Lung (tissue), 12 donors: ENCODE data around the gene SLC24A1. TPM values are rescaled to one million over a fixed set of nuclear protein-coding genes. Genes with fewer than 3 reads are reported as not detected.

Experiments
- ATAC-seq: fragments of 200-7000 bp; cut with Tn5 transposase; one replicate; pipeline ENCODE4 v1.9.1; 2020; ENCODE audit warnings: moderate number of reproducible peaks; ENCODE audit not compliant: insufficient read depth, low FRiP score
- DNase-seq, 3 donors: peaks; one replicate each; pipeline ENCODE4 v3.0.0-alpha.2; 2013 to 2017
- H3K27ac ChIP-seq, 2 donors: one replicate each; pipeline ENCODE4 v1.5.1; 2013; ENCODE audit warnings: mild to moderate bottlenecking in 2 of 2, moderate library complexity in 2 of 2, control low read depth in 1 of 2, inconsistent platforms in 1 of 2, low read depth in 1 of 2, low read length in 1 of 2
- H3K27me3 ChIP-seq, 3 donors: one replicate each; pipeline ENCODE4 v1.5.1; 2013; ENCODE audit warnings: low read length in 2 of 3; ENCODE audit not compliant: control insufficient read depth in 3 of 3, insufficient read depth in 3 of 3
- H3K36me3 ChIP-seq, 4 donors: one replicate each; pipeline ENCODE4 v1.5.1; 2013; ENCODE audit warnings: low read length in 4 of 4, mild to moderate bottlenecking in 1 of 4, moderate library complexity in 1 of 4; ENCODE audit not compliant: control insufficient read depth in 4 of 4, insufficient read depth in 4 of 4
- H3K4me1 ChIP-seq, 5 donors: one replicate each; pipeline ENCODE4 v1.5.1; 2013; ENCODE audit warnings: low read length in 5 of 5, mild to moderate bottlenecking in 2 of 5, moderate library complexity in 1 of 5; ENCODE audit not compliant: control insufficient read depth in 5 of 5, insufficient read depth in 5 of 5
- H3K4me3 ChIP-seq: one replicate; pipeline ENCODE4 v1.5.1; 2013; ENCODE audit warnings: mild to moderate bottlenecking, control low read depth, moderate library complexity
- H3K9ac ChIP-seq, 2 donors: one replicate each; pipeline ENCODE4 v1.5.1; 2013; ENCODE audit warnings: low read length in 2 of 2, control low read depth in 1 of 2; ENCODE audit not compliant: insufficient read depth in 1 of 2
- H3K9me3 ChIP-seq, 4 donors: one replicate each; pipeline ENCODE4 v1.5.1; 2013; ENCODE audit warnings: low read length in 3 of 4, mild to moderate bottlenecking in 1 of 4, moderate library complexity in 1 of 4; ENCODE audit not compliant: control insufficient read depth in 4 of 4, insufficient read depth in 3 of 4
- WGBS, 2 donors: extraction: QIAGEN DNeasy Blood & Tissue Kit; methylation state at CpG; one replicate each; pipeline ENCODE4 v1.1.7; 2013; 5-methylcytosine and 5-hydroxymethylcytosine counted together
- polyA plus RNA-seq, 2 donors: library from polyadenylated mRNA; stranded (reverse); fragments of 200-250 nt; gene quantifications; one replicate each; pipeline ENCODE4 v1.2.1, GENCODE V29; 2013
- total RNA-seq, 2 donors: library from RNA; depleted of rRNA in 1 of 2; stranded (reverse); fragments of >200 nt in 1 of 2; gene quantifications; one replicate each; pipeline ENCODE4 v1.2.1, GENCODE V29; 2014 to 2021
- TF ChIP-seq, protein P1 (sequence below): IDR thresholded peaks from 2 replicates; pipeline ENCODE4 v1.5.1; 2012; ENCODE audit warnings: mild to moderate bottlenecking; ENCODE audit errors: control extremely low read depth, extremely low read depth
- donor health status: control.
- donor health status: control.
- donor health status: Bipolar disorder and iron deficiency.
- donor health status: healthy.
- donor health status: DM: yes; HTN: yes; CAD: no.

The SLC24A1 gene
- total and polyA plus RNA-seq, 4 donors: 4.0 to 12.6 (median 7.8) TPM

DNA sequence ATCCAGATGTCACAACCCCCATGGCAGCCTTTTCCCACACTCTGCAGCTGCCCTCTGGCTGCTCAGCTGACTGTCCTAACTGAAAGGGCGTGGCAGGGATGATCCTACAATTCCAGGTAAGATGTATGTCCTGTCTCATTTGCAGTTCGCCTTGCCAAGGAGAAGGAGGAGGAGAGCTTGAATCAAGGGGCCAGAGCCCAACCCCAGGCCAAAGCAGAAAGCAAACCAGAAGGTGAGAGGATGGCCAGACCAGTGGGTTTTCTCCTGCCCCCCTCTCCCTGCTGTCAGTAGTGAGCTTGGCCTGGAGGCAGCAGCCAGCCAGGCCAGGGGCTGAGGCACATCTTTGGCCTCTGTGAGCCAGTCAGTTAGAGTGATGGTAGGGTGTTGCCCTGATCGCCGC is 22.5 kb downstream of the SLC24A1 start:
- H3K4me3 ChIP-seq: no peak overlapping the region
- WGBS, 2 donors: 94 to 98% methylated on average over 4 of the region's 4 CpGs
- ATAC-seq: no peak
- H3K9me3 ChIP-seq: no peaks in the 10 kb centered on the region
- no peak overlapping the region for H3K9ac ChIP-seq
- peaks cover 0 to 5% (median 0%) of the 10 kb centered on the region in 4 donors for H3K36me3 ChIP-seq
- no peak for DNase-seq
- no peaks in the 10 kb centered on the region for H3K27me3 ChIP-seq
- TF ChIP-seq, protein P1, sequence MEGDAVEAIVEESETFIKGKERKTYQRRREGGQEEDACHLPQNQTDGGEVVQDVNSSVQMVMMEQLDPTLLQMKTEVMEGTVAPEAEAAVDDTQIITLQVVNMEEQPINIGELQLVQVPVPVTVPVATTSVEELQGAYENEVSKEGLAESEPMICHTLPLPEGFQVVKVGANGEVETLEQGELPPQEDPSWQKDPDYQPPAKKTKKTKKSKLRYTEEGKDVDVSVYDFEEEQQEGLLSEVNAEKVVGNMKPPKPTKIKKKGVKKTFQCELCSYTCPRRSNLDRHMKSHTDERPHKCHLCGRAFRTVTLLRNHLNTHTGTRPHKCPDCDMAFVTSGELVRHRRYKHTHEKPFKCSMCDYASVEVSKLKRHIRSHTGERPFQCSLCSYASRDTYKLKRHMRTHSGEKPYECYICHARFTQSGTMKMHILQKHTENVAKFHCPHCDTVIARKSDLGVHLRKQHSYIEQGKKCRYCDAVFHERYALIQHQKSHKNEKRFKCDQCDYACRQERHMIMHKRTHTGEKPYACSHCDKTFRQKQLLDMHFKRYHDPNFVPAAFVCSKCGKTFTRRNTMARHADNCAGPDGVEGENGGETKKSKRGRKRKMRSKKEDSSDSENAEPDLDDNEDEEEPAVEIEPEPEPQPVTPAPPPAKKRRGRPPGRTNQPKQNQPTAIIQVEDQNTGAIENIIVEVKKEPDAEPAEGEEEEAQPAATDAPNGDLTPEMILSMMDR: no peak
- H3K4me1 ChIP-seq: peaks cover 0 to 10% (median 8%) of the 10 kb centered on the region in 5 donors
- no peak overlapping the region for H3K27ac ChIP-seq

DNA sequence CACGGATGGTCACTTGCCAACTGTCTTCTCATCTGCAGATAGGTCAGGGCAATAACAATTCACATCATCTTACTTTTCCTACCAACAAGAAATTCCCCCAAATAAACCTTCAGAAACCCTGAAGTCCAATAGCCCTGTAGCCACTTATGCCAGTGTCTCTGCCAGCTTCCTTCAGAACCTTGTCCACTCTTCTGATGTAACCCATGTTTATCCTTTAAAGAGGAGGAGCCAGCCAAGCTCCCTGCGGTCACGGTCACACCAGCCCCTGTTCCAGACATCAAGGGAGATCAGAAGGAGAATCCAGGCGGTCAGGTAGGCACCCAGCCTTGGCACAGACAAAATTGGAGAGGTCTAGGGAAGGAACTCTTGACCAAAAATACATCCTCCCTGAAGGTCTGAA is 23.7 kb downstream of the SLC24A1 start:
- H3K36me3 ChIP-seq: peaks cover 0 to 6% (median 0%) of the 10 kb centered on the region in 4 donors
- H3K27ac ChIP-seq: no peak overlapping the region
- TF ChIP-seq, protein P1: no peak
- 92 to 94% methylated on average over 4 of the region's 4 CpGs for WGBS, 2 donors
- no peaks in the 10 kb centered on the region for H3K9me3 ChIP-seq
- no peak overlapping the region for H3K4me3 ChIP-seq
- H3K4me1 ChIP-seq: peaks cover 0 to 10% (median 8%) of the 10 kb centered on the region in 5 donors
- ATAC-seq (no peak), DNase-seq (no peak)
- no peak overlapping the region for H3K9ac ChIP-seq
- H3K27me3 ChIP-seq: no peaks in the 10 kb centered on the region

- H3K4me1 ChIP-seq: peaks cover 0 to 8% (median 8%) of the 10 kb centered on the region in 5 donors
- no peaks in the 10 kb centered on the region for H3K9me3 ChIP-seq
- 95 to 98% methylated on average over 4 of the region's 4 CpGs for WGBS, 2 donors
- no peak overlapping the region for H3K9ac ChIP-seq
- H3K27me3 ChIP-seq: no peaks in the 10 kb centered on the region
- H3K4me3 ChIP-seq: no peak overlapping the region
- ATAC-seq (no peak), DNase-seq (no peak)
- TF ChIP-seq, protein P1: no peak
- H3K36me3 ChIP-seq: peaks cover 0 to 10% (median under 1%) of the 10 kb centered on the region in 4 donors
- no peak overlapping the region for H3K27ac ChIP-seq
These were observed 24.7 kb downstream of the SLC24A1 start for GRCh38 chr15:65646486-65646885.
